ENCODE measurements around the gene ASZ1.

The ASZ1 gene

GRCh38 chr7:117349570-117349969, 77.7 kb downstream of the ASZ1 start:
- in situ Hi-C loops (cut with MboI; ENCODE audit: low sequenced_read_pairs, unreplicated experiment) = no loop called here
- TF ChIP-seq CTCF (IDR thresholded peaks at IDR 0.05; ENCODE audit: borderline replicate concordance, control extremely low read depth, extremely low read depth, insufficient read depth, missing control alignments) = no peak
- no peak for DNase-seq (ENCODE audit: low spot score)

GRCh38 chr7:117347962-117348672, 79.2 kb downstream of the ASZ1 start:
- DNase-seq (ENCODE audit: low spot score) = no peak
- in situ Hi-C loops (cut with MboI; ENCODE audit: low sequenced_read_pairs, unreplicated experiment) = no loop called here
- no peak for TF ChIP-seq CTCF (IDR thresholded peaks at IDR 0.05; ENCODE audit: borderline replicate concordance, control extremely low read depth, extremely low read depth, insufficient read depth, missing control alignments)

- in situ Hi-C loops (cut with MboI; ENCODE audit: low sequenced_read_pairs, unreplicated experiment) = no loop called here
- no peak for TF ChIP-seq CTCF (IDR thresholded peaks at IDR 0.05; ENCODE audit: borderline replicate concordance, control extremely low read depth, extremely low read depth, insufficient read depth, missing control alignments)
- DNase-seq (ENCODE audit: low spot score) = no peak
Measured at GRCh38 chr7:117347480-117347879, 79.8 kb downstream of the ASZ1 start.

- DNase-seq (ENCODE audit: low spot score) = no peak
- in situ Hi-C loops (cut with MboI; ENCODE audit: low sequenced_read_pairs, unreplicated experiment) = no loop called here
- no peak for TF ChIP-seq CTCF (IDR thresholded peaks at IDR 0.05; ENCODE audit: borderline replicate concordance, control extremely low read depth, extremely low read depth, insufficient read depth, missing control alignments)
Measured at GRCh38 chr7:117346161-117346560, 81.1 kb downstream of the ASZ1 start.

- no peak for DNase-seq (ENCODE audit: low spot score)
- no peak for TF ChIP-seq CTCF (IDR thresholded peaks at IDR 0.05; ENCODE audit: borderline replicate concordance, control extremely low read depth, extremely low read depth, insufficient read depth, missing control alignments)
- in situ Hi-C loops (cut with MboI; ENCODE audit: low sequenced_read_pairs, unreplicated experiment) = no loop called here
Measured at GRCh38 chr7:117338020-117338419, 89.3 kb downstream of the ASZ1 start.

GRCh38 chr7:117333168-117333567, 94.1 kb downstream of the ASZ1 start:
- TF ChIP-seq CTCF (IDR thresholded peaks at IDR 0.05; ENCODE audit: borderline replicate concordance, control extremely low read depth, extremely low read depth, insufficient read depth, missing control alignments) = no peak

More at GRCh38 chr7:117333168-117333567, 94.1 kb downstream of the ASZ1 start:
- in situ Hi-C loops (cut with MboI; ENCODE audit: low sequenced_read_pairs, unreplicated experiment) = no loop called here
- no peak for DNase-seq (ENCODE audit: low spot score)
